COLO668 (cell line): ENCODE data around the gene LRRC18.

ENCODE experiments used
- DNase-seq: peaks from one replicate; lab custom pipeline; 2025; ENCODE audit not compliant: unreplicated experiment; lab: John Stamatoyannopoulos, UW

The LRRC18 gene

GRCh38 chr10:48946891-48947500 is 7.4 kb upstream of the LRRC18 start:
- no peak for DNase-seq

DNA sequence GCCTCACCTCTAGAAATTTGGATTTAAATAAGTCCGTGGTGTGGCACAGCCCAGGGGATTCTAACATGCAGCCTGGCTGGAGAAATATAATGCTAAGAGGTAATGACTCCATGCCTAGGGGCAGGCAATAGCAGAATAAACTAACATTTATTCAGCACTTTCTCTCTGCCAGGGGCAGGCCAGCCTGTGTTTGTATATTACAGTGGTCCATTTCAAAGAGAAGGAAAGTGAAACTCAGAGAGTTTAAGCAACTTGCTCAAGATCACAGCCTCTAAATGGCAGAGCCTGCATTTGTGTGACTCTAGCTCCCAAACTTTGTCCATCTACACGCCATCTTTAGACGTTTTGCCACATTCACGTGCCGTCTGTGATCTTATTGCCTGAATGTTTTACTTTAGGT is 6.7 kb upstream of the LRRC18 start:
- DNase-seq = no peak

- no peak for DNase-seq
Observed at GRCh38 chr10:48945441-48946130, 5.9 kb upstream of the LRRC18 start.

- DNase-seq = no peak
Observed at GRCh38 chr10:48944171-48944570, 4.5 kb upstream of the LRRC18 start.

DNA sequence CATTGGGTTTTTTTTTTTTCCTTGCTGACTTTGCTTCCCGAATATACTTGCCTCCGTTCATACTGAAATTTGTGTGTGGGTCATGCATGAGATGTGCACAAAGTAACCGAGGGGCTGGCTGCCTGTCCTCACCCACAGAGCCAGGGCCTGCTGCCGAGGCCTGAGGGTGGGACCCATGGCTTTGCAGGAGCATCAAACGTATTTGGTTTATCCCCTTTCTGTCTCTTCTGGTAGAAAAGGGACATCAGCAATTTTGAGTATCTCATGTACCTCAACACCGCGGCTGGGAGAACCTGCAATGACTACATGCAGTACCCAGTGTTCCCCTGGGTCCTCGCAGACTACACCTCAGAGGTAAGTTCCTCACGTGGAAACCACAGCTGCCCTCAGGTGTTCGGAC is 3.5 kb upstream of the LRRC18 start:
- no peak for DNase-seq

- DNase-seq = no peak
Observed at GRCh38 chr10:48941427-48942075, 1.9 kb upstream of the LRRC18 start.

DNA sequence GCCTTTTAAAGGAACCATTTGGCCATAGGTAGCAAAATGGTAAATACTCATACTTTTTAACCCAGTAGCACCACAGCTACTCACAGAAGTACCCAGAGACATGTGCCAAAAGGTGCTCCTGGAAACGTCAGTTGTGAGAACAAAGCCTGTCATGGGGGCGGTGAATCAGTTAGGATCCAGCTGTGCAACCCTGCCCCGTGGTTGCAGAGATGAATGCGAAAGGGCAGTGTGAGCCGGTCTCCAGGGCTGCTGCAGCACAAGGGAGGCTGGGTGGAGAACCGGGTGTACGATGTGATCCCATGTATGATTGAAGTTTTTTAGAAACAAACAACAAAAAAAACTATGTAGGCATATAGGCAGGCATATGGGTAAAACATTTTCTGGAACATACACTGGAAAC is 1.3 kb upstream of the LRRC18 start:
- DNase-seq = no peak

DNA sequence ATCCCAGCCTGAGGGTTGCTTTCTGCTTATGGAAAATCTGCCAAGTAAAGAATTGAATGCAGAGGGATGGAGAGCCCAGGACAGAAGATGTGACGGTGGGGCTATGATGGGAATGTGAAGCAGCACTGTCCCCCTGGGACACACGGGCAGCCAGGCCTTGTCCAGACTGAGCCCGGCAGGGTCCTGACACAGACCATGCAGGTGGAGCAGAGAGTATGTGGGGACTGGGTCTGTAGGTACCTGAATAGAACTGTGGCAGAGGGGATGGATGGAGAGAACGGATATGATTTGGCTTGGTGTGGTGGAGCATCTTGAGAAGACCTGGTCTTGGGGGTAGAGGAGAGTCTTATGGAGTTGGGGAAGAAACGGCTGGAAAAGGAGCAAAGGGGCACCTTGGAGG is 732 bp upstream of the LRRC18 start:
- DNase-seq = no peak

DNA sequence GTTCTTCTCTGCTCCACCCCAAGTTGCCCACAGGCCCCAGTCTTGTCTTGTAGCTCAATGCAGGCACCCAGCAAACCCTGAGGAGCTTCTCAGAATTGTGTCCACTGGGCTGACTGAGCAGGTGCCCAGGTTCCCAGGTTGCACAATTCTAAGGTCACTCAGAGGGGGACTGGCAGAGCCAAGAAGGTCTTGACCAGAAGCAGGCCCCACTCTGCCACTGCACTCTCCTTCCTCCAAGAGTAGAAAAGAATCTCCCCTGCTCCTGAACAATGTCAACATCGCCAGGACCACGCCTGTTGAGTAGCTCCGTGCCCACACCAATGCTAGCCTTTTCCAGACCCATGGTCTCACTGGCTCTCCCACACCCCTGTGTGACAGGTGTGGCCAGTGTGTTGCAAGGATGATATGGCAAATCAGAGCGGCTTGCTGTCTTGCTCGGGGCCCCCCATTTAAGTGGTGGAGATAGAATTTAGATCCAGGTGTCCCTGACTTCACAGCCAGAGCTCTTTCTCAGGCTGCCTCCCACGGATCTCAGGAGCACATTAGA is 577 bp downstream of the LRRC18 start:
- no peak for DNase-seq

DNA sequence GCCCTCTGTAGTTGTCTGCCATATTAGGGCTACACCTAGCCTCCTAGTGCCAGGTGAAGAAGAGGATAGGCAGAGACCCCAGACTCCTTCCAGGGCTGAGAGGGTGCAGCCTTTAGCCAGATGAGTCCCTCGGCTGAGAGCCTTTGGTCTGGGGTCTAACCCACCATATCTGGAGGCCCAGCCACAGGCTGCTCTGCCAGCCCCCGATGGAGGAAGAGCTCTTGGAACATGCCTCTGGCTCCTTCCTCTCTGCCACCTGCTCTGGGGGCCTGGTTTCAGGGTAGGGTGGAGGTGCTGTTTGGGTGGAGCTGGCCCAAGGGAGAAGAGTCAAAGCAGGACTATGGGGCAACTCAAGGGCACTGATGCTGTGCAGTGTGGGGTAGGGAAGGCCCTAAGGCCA is 1.4 kb downstream of the LRRC18 start:
- DNase-seq = no peak

- DNase-seq = no peak
Observed at GRCh38 chr10:48937796-48938195, 1.8 kb downstream of the LRRC18 start.

- DNase-seq = no peak
Observed at GRCh38 chr10:48935577-48935976, 4.1 kb downstream of the LRRC18 start.

GRCh38 chr10:48934672-48935501 is 4.8 kb downstream of the LRRC18 start:
- no peak for DNase-seq

DNA sequence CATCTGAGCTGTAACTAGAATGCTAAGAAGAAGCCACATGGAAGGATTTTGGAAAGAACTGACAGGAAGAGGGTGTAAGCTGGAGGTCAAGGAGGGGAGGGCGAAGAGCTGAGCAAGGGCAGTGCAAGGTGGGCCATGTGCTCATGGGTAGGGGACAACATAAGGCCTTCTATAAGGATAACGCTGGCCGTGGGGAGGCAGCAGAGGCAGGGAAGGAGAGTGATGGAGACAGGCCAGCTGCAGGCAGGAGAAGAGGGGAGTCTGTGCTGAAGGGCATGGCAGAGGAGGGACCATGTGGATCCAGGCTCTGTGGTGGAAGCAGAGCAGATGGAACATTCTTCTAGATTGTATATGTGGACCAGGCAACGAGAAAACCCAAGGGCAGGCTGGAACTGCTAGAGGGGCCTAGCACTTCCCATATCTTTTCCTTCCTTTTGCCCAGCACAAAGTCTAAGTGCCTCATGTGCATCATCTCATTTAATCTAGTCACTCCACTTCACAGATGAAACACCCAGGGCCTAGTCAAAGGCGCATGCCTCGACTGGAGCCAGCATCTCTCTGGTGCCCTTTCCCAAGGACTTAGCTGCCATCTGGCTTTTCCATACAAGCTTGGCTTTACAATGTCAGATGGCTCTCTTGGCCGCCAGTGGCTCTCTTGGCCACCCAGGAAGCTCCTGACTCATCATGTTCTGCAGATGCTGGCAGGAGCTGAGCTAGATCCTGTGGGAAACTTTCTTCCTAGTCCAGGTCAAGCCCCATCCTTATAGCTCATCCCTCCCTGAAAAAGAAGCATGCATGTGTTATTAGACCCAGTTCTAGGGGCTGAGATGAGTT is 6.6 kb downstream of the LRRC18 start:
- DNase-seq = no peak

- DNase-seq = no peak
Observed at GRCh38 chr10:48931188-48931587, 8.5 kb downstream of the LRRC18 start.

DNA sequence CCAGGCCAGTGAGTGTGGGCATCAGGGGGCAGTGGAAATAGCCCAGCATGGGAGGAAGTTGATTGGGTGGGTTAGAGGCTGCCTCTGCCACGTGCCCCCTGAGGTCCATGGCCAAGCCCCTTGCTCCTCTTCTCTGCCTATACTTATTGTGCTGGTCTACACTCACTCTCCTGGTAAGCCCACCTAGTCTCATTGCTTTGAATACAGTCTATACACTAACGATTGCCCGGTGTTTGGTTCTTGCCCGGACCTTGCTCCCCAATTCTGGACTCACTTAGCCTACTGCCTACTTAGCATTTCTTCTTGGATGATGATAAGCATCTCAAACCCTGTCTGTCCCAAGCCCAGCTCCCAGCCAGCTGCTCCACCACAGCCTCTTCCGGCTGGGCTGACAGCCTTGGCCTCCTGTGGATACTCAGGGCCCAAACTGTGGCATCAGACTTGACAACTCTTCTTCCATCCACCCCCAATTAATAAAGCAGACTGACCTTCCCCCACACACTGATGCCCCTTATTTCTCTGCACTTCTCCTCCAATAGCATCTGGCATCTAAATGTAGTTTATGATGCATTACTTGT is 10.1 kb downstream of the LRRC18 start:
- DNase-seq = no peak

DNA sequence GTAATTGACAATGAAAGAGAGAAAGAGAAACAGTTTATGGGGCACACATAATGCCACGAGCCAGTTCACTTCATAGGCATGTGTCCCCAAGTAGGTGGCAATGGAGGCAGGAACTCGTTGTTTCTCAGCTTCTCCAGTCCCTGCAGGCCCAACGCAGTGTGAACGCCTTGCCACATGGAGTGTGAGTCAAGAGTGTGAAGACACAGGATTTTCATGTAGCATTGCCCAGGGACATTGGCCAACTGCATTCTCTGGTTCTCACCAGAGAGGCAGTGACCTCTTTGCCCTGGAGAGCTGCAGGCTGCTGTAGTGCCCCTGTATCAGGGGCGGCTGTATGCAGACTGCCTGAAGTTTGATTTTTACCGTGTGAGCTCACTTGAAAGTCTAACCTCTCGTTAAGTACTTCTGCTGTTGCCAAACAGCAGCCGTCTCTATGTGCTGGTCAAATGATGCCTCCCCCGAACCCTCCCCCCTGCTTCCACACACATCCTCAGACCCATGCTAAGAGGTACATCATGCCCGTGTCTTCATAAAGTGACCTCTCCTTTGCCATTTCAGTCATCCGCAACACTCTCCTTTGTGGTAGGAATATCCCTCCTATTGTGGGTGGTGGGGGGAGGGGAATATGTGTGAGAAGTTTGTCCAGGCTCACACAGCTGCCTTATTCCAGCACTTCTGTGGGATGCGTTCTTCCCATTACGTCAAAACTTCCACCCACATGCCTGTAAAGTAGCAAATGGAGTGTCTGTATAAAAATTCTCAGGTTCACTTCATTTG is 12.7 kb downstream of the LRRC18 start:
- no peak for DNase-seq

- DNase-seq = no peak
Observed at GRCh38 chr10:48926255-48926654, 13.4 kb downstream of the LRRC18 start.

- no peak for DNase-seq
Observed at GRCh38 chr10:48924988-48925387, 14.7 kb downstream of the LRRC18 start.
